Stimulated activated CD8-positive, alpha-beta memory T cell treated with anti-CD3 and anti-CD28 coated beads, Interleukin-7, amount 100 ng/mL, for 48 hours (primary cell): ENCODE results near the gene CDK14.
"Not testable (repeated sequence)": the region's sequence is repeated elsewhere in the genome, so short reads cannot be mapped to it uniquely, and the experiment has no call there.

ENCODE experiments used
- DNase-seq, 2 donors: peaks; one replicate each; pipeline ENCODE4 v3.0.0-alpha.2; 2020; ENCODE audit warnings: low read depth in 1 of 2; ENCODE audit errors: extremely low read depth in 1 of 2

The CDK14 gene

DNA sequence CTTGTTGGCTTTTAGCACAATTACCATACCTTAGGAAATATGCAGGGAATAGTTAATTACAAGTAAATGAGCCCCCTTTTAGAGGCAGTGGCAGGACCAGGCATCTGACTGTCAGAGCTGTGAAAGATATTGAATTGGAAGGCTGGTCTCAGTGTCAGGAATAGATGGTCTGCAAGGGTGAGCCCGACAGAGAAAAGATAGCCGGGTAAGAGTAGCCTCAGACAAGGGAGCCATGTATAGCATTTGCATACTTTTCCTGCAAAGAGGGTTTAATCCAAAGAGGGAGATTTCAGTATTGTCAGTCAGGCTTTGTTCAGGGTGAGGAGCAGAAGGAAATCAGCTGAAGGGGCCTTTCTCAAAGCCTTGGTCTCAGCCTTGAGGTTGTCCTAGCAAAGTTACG lies 539.2 kb downstream of the CDK14 start:
- no peak for DNase-seq

DNA sequence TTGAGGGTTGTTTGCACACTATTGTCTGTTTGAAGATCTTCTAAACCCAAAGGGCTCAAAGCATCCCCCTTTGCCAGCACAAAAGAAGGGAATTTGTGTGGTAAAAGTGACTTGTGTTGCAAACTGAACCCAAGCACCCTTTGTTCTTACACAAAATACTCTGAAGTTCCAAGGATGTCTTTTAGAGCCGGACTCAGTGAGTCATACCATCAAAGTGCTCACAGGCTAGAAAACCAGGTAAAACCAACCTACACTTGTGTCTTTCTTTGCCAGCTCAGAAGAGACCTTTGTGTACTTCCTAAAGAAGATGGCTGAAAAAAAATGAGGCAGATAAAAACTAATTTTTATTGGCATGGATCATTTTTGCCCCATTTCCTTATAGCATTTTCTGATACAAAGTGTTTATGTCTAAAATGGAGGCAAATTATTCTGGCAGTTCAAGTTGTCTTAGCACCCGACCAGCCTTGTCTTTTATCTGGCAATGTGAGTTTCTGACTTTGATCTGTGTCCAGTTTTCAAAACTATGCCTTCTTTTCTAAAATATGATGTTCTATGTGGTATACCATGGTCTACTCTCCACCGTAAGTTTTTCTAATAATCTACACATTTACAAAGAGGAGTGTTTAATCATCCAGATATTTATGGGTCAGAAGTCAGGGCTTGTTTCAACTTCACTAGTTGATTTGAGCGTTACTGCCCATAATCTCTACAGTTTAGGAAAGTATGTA lies 539.7 kb downstream of the CDK14 start:
- DNase-seq: no peak

- no peak for DNase-seq
Measured at GRCh38 chr7:91137153-91137787, 541.1 kb downstream of the CDK14 start.

DNA sequence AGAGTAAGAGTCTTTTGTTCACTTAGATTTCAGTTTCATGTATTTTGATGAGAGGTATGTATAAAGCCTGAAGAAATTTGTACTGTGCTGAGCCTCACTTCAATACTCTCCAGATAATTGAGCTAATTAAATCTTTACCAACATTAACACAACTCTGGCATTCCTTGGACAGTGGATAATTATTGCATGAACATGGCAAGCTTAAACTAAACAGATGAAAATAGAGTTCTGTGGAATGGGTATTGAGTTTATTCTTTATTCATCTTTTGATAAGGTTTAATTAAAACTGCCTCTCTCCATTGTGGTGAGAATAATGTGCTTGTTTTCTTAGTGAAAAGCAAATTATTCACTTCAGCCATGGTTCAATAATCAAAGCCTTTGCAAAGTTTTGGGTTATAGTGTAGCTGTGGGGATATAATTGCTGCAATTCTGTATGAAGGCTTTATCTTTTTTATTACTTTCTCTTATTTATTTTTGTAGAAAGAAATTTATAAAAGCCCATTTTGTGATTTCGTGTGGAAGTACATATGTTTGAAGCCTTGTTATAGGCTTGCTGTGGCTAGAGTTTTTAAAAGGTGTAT lies 541.8 kb downstream of the CDK14 start:
- no peak for DNase-seq

DNA sequence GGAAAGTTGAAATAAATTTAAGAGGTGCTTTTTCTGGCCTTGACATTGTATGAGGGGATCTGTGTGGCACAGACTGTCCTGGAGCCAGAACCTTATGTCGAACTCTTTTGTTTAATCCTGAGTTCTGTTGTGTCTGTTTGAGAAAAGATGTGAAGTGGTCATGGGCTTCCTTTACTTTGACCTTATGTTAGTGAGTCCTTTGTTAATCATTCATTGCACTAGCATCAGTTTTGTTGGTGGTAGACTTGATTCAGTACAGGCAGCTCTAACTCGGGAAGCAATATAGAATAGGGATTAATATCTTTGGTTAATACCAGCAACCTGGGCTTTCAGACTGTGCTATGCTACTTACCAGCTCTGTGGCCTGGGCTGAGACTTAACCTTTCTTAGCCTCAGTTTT lies 544.2 kb downstream of the CDK14 start:
- DNase-seq: no peak

DNA sequence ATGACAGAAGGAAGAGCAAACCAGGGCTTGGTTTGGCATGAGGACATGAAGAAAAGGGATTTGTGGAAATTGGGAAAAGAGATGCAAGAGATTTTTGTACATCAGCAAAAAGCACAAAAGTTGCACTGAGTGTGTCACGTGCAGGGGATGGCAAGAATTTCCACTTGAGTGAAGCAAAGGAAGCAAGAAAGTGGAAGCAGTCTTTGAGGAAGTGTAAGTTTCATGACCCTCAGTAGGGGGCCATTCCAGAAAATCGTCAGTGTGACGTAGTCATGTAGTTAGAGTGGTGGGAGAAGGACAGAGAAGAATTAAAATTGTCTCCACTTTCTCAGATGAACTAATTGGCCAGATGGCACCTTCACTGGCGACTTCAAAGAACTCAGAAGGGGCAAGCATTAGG lies 544.9 kb downstream of the CDK14 start:
- DNase-seq: no peak

GRCh38 chr7:91142743-91143142 lies 546.6 kb downstream of the CDK14 start:
- DNase-seq: no peak

- no peak for DNase-seq
Measured at GRCh38 chr7:91149341-91150246, 553.5 kb downstream of the CDK14 start.

DNA sequence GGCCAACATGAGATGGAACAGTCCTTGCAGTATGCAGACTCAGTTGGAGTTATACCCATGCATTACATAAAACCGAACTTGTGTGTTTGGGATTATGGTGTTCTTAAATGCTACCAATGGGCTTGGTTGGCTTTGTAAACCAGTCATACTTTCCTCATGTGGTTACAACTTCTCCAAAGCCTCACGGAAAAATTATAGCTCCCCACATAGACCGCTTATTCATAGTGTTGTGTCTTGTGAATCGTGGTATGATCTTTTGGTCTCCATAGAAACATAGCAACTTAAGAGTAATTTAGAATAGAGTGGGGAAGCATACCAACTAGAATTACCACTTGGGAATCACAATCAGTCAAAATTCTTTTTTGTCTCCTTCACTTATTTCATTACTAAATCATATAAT lies 555.8 kb downstream of the CDK14 start:
- no peak for DNase-seq

GRCh38 chr7:91156316-91157185 lies 560.4 kb downstream of the CDK14 start:
- no peak for DNase-seq

DNA sequence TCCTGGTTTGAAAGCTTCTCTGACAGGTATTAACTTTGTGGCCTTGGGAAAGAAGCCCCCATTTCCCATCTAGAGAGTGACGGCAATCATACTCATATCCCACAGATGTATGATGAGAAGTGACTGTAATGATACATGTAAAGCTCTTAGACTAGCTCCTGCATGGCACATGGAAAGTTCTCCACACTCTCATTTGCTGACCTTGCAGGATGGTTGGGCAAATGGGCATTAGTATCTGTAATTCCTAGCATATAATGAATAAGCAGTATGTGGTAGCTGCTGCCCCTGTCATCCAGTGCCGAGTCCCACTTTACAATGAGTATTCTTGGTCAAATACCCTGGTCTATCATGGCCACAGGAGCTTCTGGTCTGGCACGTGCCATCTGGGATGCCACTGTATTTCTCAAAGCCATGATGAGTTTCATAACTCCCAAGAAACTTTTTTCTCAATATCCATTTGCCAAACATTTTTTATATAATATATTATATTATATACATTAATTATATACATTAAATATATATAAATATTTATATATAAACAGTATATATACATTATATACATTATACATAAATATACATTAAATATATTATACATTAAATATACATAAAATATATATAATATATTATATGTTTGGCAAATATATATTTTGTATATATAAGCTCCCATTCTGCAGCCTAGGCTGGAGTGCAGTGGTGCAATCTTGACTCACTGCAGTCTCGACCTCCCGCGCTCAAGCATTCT lies 561.6 kb downstream of the CDK14 start:
- no peak for DNase-seq

DNA sequence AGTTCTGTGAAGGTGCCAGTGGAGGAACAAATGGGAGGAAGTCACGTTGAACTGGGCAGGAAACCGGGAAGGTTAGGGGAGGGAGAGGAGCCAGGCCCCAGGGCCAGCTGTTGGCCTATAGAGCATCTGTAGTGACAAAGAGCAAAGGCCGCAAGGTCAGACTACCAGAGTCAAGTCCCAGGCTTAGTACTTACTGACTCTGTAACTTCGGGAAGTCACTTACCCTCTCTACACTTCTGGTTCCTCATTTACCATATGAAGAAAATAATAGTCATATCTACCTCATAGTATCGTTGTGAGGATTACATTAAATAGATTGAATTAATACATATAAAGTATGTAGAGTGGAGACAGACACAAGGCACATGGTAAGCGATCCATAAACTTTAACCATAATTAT lies 566.3 kb downstream of the CDK14 start:
- DNase-seq: no peak

- no peak for DNase-seq
Measured at GRCh38 chr7:91164506-91164905, 568.4 kb downstream of the CDK14 start.

DNA sequence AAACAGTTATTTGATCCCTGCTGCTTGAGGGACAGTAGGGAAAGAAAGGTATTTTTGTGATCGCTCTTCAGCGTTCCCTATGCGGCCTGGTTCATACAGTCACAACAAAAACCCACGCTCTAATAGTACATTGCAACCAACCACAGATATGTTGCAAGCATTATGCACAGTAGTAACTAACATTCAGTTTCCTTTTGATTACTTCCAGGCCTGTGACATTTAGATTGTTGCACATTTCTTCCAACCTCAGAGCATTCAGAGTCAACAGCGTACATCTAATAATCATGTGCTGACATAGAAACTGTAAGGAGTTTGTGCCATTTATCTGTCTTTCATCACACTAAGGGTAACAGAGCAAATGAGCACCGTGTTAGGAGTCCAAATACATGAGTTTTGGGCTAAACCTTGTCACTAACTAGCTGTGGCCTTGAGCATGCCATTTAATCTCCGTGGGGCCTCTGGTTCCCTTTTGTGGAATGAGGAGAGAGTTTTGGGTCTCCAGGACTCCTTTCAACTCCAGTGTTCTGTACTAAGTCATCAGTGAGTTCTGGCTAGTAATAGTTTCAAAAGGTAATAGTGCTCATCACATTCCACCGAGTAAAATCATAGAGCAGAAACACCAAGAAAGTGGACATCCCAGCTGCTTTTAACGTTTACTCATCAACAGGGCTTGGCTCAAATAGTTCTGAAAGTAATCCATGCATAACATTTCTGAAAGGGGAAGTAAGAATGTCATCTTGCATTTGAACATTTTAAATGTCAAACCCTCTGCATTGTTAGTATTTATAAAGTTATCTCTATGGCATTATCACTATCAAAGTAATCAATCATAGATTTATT lies 569.1 kb downstream of the CDK14 start:
- no peak for DNase-seq

DNA sequence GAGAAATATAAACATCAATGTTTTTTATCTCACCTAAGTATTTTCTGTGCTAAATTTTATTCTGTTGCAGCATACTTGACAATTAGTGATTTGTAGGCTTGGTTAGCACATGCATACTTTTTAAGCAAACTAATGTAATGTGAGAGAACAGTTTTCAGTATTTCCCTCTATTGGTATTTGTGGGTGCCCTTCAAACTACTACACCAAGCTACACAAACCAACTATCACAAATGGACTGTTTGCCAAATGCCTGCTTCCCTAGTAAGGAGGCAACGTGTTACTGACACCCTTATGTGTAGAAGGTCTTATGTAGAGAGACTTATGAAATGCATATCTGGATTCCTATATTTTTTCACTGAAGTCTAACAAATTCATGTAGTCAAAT lies 569.7 kb downstream of the CDK14 start:
- no peak for DNase-seq

- DNase-seq: no peak
Measured at GRCh38 chr7:91168871-91169829, 573.0 kb downstream of the CDK14 start.

DNA sequence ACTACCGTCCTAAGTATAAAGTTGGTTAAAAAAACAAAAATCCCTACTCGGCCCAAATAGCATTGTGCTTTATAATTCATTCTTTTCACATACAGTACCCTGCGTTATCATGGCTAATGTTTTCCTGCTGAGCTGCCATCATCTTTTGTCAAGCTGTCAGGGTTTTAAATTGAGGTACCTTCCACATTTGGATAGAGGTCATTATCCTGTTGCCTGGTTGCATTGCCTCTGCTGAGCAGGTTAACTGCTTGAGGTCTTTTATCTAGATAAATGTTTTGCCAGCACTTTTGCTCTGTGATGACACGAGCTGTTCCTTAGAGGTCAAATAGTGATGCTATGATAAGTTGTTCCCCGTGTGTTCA lies 573.7 kb downstream of the CDK14 start:
- DNase-seq: no peak

DNA sequence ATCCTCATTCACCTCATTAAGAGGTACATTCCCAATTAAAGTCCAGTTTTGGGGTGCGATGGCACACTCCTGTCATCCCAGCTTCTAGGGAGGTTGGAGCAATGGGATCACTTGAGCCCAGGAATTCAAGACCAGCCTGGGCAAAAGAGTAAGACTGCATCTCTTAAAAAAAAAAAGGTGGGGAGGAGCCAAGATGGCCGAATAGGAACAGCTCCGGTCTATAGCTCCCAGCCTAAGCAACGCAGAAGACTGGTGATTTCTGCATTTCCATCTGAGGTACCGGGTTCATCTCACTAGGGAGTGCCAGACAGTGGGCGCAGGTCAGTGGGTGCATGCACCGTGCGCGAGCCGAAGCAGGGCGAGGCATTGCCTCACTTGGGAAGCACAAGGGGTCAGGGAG lies 577.1 kb downstream of the CDK14 start:
- not testable (repeated sequence) for DNase-seq
